GM12875 (cell line): Measurements from ENCODE around the gene COG8.

ENCODE experiments used
- H3K4me3 ChIP-seq: one replicate; pipeline ENCODE4 v1.5.1; 2011; ENCODE audit warnings: low read depth, low read length, control low read depth
- TF ChIP-seq, protein P1 (sequence below): IDR thresholded peaks from 2 replicates; pipeline ENCODE4 v1.5.1; 2011; ENCODE audit warnings: low read depth, mild to moderate bottlenecking, control low read depth, inconsistent platforms, low read length, moderate library complexity, borderline replicate concordance; ENCODE audit not compliant: insufficient read depth

Gene COG8

DNA sequence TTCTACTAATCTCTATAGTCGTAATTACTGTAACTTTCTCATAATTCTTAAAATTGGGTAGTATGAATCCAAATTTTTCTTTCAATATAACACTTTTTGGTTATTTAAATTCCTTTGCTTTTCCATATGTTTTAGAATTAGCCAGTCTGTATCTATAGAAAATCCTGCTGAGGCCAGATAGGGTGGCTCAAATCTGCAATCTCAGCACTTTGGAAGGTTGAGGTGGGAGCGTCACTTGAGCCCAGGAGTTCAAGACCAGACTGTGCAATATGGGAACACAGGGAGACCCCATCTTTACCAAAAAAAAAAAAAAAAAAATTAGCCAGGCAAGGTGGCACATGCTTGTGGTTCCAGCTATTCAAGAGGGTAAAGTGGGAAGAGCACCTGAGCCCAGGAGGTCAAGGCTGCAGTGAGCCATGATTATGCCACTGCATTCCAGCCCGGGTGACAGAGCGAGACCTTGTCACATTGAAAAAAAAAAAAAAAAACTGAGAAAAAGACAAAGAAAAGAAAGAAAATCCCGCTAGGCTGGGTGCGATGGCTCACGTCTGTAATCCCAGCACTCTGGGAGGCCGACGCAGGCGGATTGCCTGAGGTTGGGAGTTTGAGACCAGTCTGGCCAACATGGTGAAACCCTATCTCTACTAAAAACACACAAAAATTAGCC lies 37.2 kb upstream of the COG8 start:
- TF ChIP-seq, protein P1, sequence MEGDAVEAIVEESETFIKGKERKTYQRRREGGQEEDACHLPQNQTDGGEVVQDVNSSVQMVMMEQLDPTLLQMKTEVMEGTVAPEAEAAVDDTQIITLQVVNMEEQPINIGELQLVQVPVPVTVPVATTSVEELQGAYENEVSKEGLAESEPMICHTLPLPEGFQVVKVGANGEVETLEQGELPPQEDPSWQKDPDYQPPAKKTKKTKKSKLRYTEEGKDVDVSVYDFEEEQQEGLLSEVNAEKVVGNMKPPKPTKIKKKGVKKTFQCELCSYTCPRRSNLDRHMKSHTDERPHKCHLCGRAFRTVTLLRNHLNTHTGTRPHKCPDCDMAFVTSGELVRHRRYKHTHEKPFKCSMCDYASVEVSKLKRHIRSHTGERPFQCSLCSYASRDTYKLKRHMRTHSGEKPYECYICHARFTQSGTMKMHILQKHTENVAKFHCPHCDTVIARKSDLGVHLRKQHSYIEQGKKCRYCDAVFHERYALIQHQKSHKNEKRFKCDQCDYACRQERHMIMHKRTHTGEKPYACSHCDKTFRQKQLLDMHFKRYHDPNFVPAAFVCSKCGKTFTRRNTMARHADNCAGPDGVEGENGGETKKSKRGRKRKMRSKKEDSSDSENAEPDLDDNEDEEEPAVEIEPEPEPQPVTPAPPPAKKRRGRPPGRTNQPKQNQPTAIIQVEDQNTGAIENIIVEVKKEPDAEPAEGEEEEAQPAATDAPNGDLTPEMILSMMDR: no peak

DNA sequence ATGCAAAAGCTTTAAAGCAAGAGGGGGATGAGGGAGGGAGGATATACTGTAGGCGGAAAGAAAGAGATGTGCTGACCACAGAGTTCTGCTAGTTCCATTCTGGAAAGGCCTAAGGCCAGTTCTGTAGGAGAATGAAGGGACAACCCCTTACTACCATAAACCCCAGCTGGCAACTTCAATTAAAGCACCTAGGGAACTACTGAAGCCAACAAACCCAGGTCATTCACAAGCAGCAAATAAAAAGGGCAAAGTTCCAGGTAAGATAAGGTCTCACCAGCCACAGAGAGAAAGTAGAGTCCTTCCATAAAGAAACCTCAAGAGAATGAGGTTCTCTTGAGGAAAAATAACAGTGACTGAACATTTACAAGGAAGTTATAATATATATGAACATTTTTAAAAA lies 33.7 kb upstream of the COG8 start:
- H3K4me3 ChIP-seq: no peak overlapping the region
- TF ChIP-seq, protein P1: no peak

More for the DNA sequence above, 37.2 kb upstream of the COG8 start:
- no peak overlapping the region for H3K4me3 ChIP-seq

DNA sequence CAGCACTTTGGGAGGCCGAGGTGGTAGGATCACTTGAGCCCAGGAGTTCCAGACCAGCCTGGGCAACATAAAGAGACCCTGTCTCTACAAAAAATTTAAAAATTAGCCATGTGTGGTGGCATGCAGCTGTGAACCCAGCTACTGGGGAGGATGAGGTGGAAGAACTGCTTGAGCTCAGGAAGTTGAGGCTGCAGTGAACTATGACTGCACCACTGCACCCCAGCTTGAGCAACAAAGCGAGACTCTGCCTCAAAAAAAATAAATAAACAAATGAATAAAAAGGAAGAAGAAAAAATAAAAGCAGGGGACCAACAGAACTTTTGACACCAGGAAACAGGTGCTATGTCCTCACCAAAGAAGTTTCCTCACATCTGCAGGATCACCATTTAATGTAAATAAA lies 32.2 kb upstream of the COG8 start:
- TF ChIP-seq, protein P1: no peak
- H3K4me3 ChIP-seq: no peak overlapping the region

DNA sequence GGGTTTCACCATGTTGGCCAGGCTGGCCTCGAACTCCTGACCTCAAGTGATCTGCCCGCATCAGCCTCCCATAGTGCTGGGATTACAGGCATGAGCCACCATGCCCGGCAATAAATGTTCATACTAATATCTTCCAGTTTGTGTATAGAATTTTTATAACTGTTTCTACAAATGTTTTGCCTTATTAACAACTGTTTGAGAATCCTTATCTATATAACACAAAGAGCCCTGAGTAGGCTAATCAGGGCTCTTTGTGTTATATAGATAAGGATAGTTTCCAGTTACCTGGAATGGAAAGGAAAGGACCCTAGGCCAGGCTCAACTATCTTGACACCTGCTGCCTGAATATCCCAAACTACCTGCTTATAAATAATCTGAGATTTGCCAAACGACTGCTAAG lies 29.5 kb upstream of the COG8 start:
- TF ChIP-seq, protein P1: no peak
- no peak overlapping the region for H3K4me3 ChIP-seq

DNA sequence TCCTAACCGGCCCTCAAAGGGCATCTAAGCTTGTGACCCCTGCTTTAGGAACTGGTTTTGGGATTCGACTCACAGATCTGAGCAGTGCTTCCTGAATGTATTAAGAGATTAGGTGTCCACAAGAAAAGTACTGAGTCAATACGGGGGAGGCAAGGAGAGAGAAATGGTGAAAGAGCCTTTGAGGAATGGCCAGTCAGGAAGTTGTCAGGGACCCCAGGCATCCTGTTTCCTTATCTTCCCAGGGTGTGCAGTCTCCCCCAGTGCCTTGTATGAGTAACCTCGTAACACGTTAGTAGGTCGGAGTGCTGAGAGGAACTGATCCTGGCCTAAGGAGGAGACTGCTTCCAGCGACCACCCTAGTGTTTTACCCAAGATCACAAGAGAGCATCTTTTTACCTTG lies 28.6 kb upstream of the COG8 start:
- H3K4me3 ChIP-seq: no peak overlapping the region
- TF ChIP-seq, protein P1: no peak

DNA sequence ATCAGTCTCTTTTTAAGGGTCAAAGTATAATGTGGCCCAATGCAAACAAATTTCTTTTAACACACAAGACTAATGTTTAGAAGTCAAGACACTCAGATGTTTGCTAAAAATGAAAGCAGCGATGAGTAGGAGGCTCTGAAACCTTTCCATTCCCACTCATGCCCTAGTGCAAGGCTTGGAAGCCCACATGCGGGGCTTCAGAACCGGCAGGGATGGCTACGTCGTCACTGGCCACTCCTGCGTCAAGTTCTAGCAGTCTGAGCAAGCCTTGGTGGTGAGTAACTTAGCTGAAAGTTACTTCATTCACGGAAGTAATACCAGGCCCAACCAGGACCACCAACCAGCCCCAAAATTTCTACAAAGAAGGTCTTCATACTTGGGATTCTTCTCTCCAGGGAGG lies 27.1 kb upstream of the COG8 start:
- TF ChIP-seq, protein P1: no peak
- H3K4me3 ChIP-seq: no peak overlapping the region

DNA sequence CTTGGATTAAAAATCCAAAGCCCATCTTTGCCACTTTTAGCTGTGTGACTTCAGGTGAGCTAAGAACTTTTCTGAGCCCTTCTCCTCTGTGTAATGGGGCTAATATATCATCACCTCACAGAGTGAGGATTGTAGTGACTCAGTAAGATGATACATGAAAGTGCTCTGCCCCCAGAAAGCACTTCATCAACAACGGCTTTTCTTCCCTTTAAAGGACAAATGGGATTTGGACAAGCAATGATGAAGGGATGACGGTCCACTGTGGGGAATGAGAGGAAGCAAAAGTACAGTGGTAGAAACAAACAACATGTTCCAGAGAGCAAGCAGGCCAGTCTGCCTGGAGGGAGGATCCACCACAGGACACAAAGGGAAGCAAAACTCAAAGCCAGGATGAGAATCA lies 26.5 kb upstream of the COG8 start:
- TF ChIP-seq, protein P1: no peak
- no peak overlapping the region for H3K4me3 ChIP-seq
